Measurements from ENCODE around the gene PTS. TPM values are rescaled to one million over a fixed set of nuclear protein-coding genes. Genes with fewer than 3 reads are reported as not detected.

The PTS gene
- total RNA-seq, 1 experiment from 2014 or later: 11.4 TPM

DNA sequence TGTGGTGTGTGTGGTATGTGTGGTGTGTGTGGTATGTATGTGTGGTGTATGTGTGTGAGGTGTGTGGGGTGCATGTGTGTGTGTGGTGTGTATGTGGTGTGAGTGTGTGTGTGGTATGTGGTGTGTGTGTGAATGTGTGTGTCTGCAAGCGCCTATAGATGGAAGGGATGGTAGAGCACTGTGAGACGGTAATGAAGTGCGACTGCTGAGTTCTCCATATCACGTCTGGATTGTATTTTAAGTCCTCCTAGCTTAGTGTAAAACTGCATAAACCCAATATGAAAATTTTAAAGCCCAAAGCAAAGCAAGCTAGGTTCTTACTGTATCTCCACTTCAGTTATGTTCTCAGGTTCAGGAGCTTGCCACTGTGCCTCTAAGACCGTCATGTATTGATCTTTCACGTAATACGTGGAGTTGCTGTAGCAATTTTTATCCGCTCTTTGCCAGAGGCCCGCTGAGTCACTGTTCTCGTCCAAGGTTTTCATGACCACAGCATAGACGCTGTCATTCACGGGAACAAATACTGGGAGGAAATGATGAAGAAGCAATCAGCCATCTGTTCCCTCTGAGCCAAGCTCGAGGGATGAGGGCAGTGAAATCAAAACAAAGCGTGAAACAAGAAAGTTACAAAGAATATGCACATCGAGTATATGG, 29.0 kb downstream of the PTS start:
- Histone ChIP-seq H2AFZ (ENCODE audit: low read length) (no peak overlapping the region), H3K9ac (ENCODE audit: low read length) (no peak overlapping the region), H3K9me2 (replicated peaks; ENCODE audit: insufficient read depth, low read length) (no peaks in the 10 kb centered on the region), H3K4me1 (ENCODE audit: low read length) (no peaks in the 10 kb centered on the region), H3K36me3 (ENCODE audit: insufficient read depth, low read length) (no peaks in the 10 kb centered on the region), H3K9me3 (ENCODE audit: low read length) (no peaks in the 10 kb centered on the region), H3K4me2 (ENCODE audit: low read depth, low read length, poor library complexity, severe bottlenecking) (no peak overlapping the region), H3K4me3 (ENCODE audit: low read length) (no peak overlapping the region), H3K27me3 (ENCODE audit: low read length) (no peaks in the 10 kb centered on the region), H3K79me2 (ENCODE audit: low read length) (no peaks in the 10 kb centered on the region), H4K20me1 (ENCODE audit: insufficient read depth, low read depth, low read length) (no peaks in the 10 kb centered on the region), H3K27ac (ENCODE audit: low read length) (no peak overlapping the region)
- no peak for DNase-seq

DNA sequence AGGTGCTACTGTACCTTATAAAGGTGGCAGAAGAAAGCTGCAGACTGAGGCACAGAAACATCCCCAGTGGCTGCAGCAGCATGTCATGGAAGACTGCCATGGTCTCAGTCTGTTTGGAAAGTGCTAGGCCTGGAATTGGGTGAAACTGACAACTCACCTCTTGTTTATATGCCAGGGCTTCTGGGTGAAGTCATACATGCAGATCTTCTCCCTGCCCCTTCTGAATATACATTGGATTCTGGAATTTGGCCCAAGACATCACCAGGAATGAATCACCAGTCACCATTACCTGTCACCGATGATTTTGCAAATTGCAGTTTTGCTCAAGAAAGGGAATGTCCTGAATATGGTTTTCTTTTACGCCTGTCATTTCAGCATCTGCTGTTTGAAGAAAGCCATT, 34.3 kb downstream of the PTS start, which contains the start of gene PLET1:
TSS of gene PLET1 (minus strand) at position 371 of the 400 bp plus-strand sequence. CDS start at position 100, 271 bp downstream.
- H3K4me1 ChIP-seq (ENCODE audit: low read length): no peaks in the 10 kb centered on the region
- H3K27me3 ChIP-seq (ENCODE audit: low read length): no peaks in the 10 kb centered on the region

DNA sequence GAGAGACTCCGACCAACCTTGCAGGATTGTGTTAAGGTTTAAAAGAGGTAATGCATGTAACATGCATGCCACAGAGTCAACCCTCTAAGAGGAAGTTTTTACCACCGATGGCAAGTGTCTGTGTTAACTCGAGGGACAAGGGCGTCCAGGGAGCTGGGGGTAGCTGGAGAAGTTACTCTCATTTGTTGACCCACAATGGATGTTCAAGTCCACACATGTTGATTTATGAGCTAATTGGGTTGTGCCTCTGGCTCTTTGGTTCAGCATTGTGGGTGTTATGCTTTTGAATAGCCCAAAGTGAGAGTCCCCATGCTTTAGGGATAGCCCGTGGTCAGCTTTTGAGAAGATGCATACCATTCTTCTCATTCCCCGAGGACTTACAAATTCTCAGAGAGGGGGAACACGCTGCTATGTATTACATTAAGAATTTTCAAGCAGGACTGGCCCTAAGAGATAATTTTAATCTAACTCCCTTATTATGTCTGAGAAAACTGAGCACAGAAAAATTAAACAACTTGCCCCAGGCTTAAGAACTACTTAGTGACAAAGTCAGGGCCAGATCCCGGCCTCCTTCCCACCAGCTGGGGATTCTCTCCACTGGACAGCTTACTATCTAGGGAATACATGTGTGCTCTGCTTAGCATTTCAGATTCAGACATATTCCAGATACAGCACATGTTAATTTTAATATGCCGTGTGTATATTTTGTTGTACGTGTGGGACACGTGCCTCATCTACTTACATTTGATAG, 39.6 kb downstream of the PTS start:
- no peak overlapping the region for H3K4me3 ChIP-seq (ENCODE audit: low read length)
- no peaks in the 10 kb centered on the region for H3K27me3 ChIP-seq (ENCODE audit: low read length)
- no peak overlapping the region for H3K4me2 ChIP-seq (ENCODE audit: low read depth, low read length, poor library complexity, severe bottlenecking)
- no peak overlapping the region for H2AFZ ChIP-seq (ENCODE audit: low read length)
- H3K9me2 ChIP-seq (replicated peaks; ENCODE audit: insufficient read depth, low read length): no peaks in the 10 kb centered on the region
- no peak overlapping the region for H3K27ac ChIP-seq (ENCODE audit: low read length)
- DNase-seq: no peak
- H3K4me1 ChIP-seq (ENCODE audit: low read length): no peaks in the 10 kb centered on the region
- H4K20me1 ChIP-seq (ENCODE audit: insufficient read depth, low read depth, low read length): no peaks in the 10 kb centered on the region
- no peak overlapping the region for H3K9ac ChIP-seq (ENCODE audit: low read length)
- H3K79me2 ChIP-seq (ENCODE audit: low read length): no peaks in the 10 kb centered on the region
- no peaks in the 10 kb centered on the region for H3K36me3 ChIP-seq (ENCODE audit: insufficient read depth, low read length)
- H3K9me3 ChIP-seq (ENCODE audit: low read length): no peaks in the 10 kb centered on the region

More for the DNA sequence above, 34.3 kb downstream of the PTS start, which contains the start of gene PLET1:
- Histone ChIP-seq H3K4me2 (ENCODE audit: low read depth, low read length, poor library complexity, severe bottlenecking) (no peak within 1 kb of the TSS), H3K9me2 (replicated peaks; ENCODE audit: insufficient read depth, low read length) (no peaks in the 10 kb centered on the region), H3K27ac (ENCODE audit: low read length) (no peak within 1 kb of the TSS), H3K36me3 (ENCODE audit: insufficient read depth, low read length) (no peaks in the 10 kb centered on the region), H2AFZ (ENCODE audit: low read length) (no peak within 1 kb of the TSS), H3K79me2 (ENCODE audit: low read length) (no peaks in the 10 kb centered on the region), H4K20me1 (ENCODE audit: insufficient read depth, low read depth, low read length) (no peaks in the 10 kb centered on the region), H3K9me3 (ENCODE audit: low read length) (no peaks in the 10 kb centered on the region), H3K9ac (ENCODE audit: low read length) (no peak within 1 kb of the TSS), H3K4me3 (ENCODE audit: low read length) (no peak within 1 kb of the TSS)
- DNase-seq: no peak

DNA sequence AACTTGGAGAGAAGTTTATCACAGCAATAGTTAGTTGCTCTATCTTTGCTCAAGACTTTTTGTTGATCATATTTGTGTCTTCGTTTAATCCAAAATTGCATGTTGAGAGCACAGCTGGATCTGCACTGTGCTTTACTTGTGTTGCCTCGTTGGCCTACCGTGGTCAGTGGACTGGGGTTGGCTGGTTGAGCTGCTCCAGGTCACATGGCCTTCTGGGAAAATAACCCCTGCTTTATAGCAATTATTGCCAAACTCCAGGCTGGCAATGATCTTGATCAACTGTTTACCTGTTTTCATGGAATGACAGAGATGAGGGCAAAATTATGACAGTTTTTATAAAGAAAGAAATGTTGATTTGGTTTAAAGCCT, 40.2 kb downstream of the PTS start:
- Histone ChIP-seq H2AFZ (ENCODE audit: low read length) (no peak overlapping the region), H3K9me2 (replicated peaks; ENCODE audit: insufficient read depth, low read length) (no peaks in the 10 kb centered on the region), H3K4me2 (ENCODE audit: low read depth, low read length, poor library complexity, severe bottlenecking) (no peak overlapping the region), H3K9ac (ENCODE audit: low read length) (no peak overlapping the region), H3K79me2 (ENCODE audit: low read length) (no peaks in the 10 kb centered on the region), H3K4me1 (ENCODE audit: low read length) (no peaks in the 10 kb centered on the region), H3K27me3 (ENCODE audit: low read length) (no peaks in the 10 kb centered on the region), H3K9me3 (ENCODE audit: low read length) (no peaks in the 10 kb centered on the region), H4K20me1 (ENCODE audit: insufficient read depth, low read depth, low read length) (no peaks in the 10 kb centered on the region), H3K27ac (ENCODE audit: low read length) (no peak overlapping the region), H3K36me3 (ENCODE audit: insufficient read depth, low read length) (no peaks in the 10 kb centered on the region), H3K4me3 (ENCODE audit: low read length) (no peak overlapping the region)
- no peak for DNase-seq

DNA sequence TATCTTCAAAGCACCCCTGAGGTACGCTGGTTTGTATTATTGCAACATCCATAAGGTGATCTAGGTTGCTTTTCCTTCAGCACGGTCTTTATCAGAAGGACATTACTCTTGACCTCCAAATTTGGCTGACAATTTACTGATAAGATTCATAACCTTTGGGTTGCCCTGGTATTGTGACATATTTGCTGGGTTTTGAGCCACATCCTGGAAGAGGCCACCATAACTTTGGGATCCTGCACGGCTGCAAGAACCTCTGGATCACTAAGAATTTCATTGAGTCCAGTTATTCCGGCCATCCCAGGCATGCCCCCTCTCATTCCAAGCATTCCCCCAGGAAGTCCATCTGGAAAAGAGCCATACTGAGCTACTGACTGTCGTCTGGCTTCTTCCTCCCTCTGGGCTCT, 41.0 kb downstream of the PTS start:
- no peak overlapping the region for H2AFZ ChIP-seq (ENCODE audit: low read length)
- no peaks in the 10 kb centered on the region for H3K9me3 ChIP-seq (ENCODE audit: low read length)
- no peaks in the 10 kb centered on the region for H3K79me2 ChIP-seq (ENCODE audit: low read length)
- no peaks in the 10 kb centered on the region for H3K4me1 ChIP-seq (ENCODE audit: low read length)
- H3K4me2 ChIP-seq (ENCODE audit: low read depth, low read length, poor library complexity, severe bottlenecking): no peak overlapping the region
- H3K9ac ChIP-seq (ENCODE audit: low read length): no peak overlapping the region
- no peak overlapping the region for H3K27ac ChIP-seq (ENCODE audit: low read length)
- H3K9me2 ChIP-seq (replicated peaks; ENCODE audit: insufficient read depth, low read length): no peaks in the 10 kb centered on the region
- no peaks in the 10 kb centered on the region for H3K36me3 ChIP-seq (ENCODE audit: insufficient read depth, low read length)
- DNase-seq: no peak
- no peaks in the 10 kb centered on the region for H3K27me3 ChIP-seq (ENCODE audit: low read length)
- no peaks in the 10 kb centered on the region for H4K20me1 ChIP-seq (ENCODE audit: insufficient read depth, low read depth, low read length)
- H3K4me3 ChIP-seq (ENCODE audit: low read length): no peak overlapping the region

DNA sequence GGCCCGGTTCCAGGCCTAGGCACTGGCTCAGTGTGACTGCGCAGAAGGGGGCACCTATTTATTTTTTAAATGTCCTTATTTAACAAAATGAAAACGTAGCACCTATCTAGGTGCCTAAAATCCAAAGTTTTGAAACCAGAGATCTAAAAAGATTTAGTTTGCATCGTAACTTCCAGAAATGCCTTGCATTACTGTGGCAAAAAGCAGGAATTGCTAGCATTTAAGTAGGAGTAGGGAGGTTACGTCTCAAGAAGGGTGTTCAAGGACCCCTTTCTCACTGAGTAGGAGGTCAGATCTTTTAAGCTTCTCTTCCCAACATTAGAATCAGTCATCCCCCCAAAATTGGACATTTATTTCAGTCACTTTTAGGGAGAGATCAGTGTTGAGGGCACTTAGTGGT, 42.2 kb downstream of the PTS start:
- Histone ChIP-seq H3K36me3 (ENCODE audit: insufficient read depth, low read length) (no peaks in the 10 kb centered on the region), H3K4me1 (ENCODE audit: low read length) (no peaks in the 10 kb centered on the region), H3K9me2 (replicated peaks; ENCODE audit: insufficient read depth, low read length) (no peaks in the 10 kb centered on the region), H3K9ac (ENCODE audit: low read length) (no peak overlapping the region), H3K4me2 (ENCODE audit: low read depth, low read length, poor library complexity, severe bottlenecking) (no peak overlapping the region), H3K9me3 (ENCODE audit: low read length) (no peaks in the 10 kb centered on the region), H3K27me3 (ENCODE audit: low read length) (no peaks in the 10 kb centered on the region), H3K27ac (ENCODE audit: low read length) (no peak overlapping the region), H2AFZ (ENCODE audit: low read length) (no peak overlapping the region), H4K20me1 (ENCODE audit: insufficient read depth, low read depth, low read length) (no peaks in the 10 kb centered on the region), H3K4me3 (ENCODE audit: low read length) (no peak overlapping the region), H3K79me2 (ENCODE audit: low read length) (no peaks in the 10 kb centered on the region)
- no peak for DNase-seq

DNA sequence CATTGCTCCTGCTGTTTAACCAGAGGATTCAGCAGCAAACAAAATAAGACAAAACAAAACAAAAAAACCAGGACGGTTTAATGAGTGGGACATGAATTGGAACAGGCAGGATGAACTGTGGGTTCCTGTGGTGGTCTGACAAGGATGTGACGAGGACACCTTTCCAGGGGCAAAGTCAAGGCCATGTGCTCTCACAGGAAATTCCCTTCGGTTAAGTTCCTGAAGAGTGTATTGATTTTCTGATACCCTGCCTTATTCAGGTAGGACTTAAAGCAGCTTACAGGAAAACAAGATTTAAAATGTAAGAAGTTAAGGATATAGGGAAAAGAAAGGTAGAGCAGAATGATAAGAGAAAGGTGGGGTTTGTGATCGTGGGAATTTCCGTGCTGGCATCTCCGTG, 42.9 kb downstream of the PTS start:
- Histone ChIP-seq H3K79me2 (ENCODE audit: low read length) (no peaks in the 10 kb centered on the region), H3K9me2 (replicated peaks; ENCODE audit: insufficient read depth, low read length) (no peaks in the 10 kb centered on the region), H2AFZ (ENCODE audit: low read length) (no peak overlapping the region), H3K27me3 (ENCODE audit: low read length) (no peaks in the 10 kb centered on the region), H3K27ac (ENCODE audit: low read length) (no peak overlapping the region), H4K20me1 (ENCODE audit: insufficient read depth, low read depth, low read length) (no peaks in the 10 kb centered on the region), H3K4me1 (ENCODE audit: low read length) (no peaks in the 10 kb centered on the region), H3K9ac (ENCODE audit: low read length) (no peak overlapping the region), H3K36me3 (ENCODE audit: insufficient read depth, low read length) (no peaks in the 10 kb centered on the region), H3K4me2 (ENCODE audit: low read depth, low read length, poor library complexity, severe bottlenecking) (no peak overlapping the region), H3K9me3 (ENCODE audit: low read length) (no peaks in the 10 kb centered on the region), H3K4me3 (ENCODE audit: low read length) (no peak overlapping the region)
- no peak for DNase-seq

DNA sequence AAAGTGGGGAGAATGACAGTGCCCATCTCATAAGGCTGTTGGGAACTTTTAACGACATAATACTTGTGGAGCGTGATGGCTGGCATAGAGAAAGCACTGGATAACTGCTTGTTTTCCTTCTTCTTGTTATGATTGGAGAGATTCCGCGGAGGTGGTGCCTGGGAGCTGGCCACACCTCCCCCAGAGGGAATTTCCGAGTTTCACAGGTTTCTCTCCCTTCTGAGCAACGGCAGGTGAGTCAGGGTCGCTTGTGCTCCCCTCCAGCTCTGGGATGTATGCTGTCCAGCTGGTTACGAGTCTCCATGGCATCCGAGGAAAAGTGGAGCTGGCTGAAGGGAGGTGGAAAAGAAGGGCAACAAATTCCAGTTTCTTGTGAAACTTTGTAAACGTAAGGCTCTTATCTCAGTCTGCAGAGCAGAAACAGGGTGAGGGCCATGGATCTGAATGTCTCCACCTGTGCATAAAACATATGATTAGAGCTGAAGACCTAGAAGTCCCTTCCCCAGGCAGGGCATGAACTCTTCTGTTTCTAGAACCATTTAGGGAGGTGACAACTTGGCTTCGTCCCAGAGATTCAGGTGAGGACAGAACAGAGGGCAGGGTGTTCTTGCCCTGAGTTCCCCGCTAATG, 44.4 kb downstream of the PTS start:
- no peak overlapping the region for H2AFZ ChIP-seq (ENCODE audit: low read length)
- no peaks in the 10 kb centered on the region for H3K9me3 ChIP-seq (ENCODE audit: low read length)
- no peak overlapping the region for H3K9ac ChIP-seq (ENCODE audit: low read length)
- no peaks in the 10 kb centered on the region for H3K36me3 ChIP-seq (ENCODE audit: insufficient read depth, low read length)
- H4K20me1 ChIP-seq (ENCODE audit: insufficient read depth, low read depth, low read length): no peaks in the 10 kb centered on the region
- H3K79me2 ChIP-seq (ENCODE audit: low read length): no peaks in the 10 kb centered on the region
- H3K4me3 ChIP-seq (ENCODE audit: low read length): no peak overlapping the region
- H3K27me3 ChIP-seq (ENCODE audit: low read length): no peaks in the 10 kb centered on the region
- H3K4me2 ChIP-seq (ENCODE audit: low read depth, low read length, poor library complexity, severe bottlenecking): no peak overlapping the region
- no peak for DNase-seq
- no peaks in the 10 kb centered on the region for H3K4me1 ChIP-seq (ENCODE audit: low read length)
- H3K9me2 ChIP-seq (replicated peaks; ENCODE audit: insufficient read depth, low read length): no peaks in the 10 kb centered on the region
- no peak overlapping the region for H3K27ac ChIP-seq (ENCODE audit: low read length)
